Islet of Langerhans (tissue), 1 donor: ENCODE measurements around the gene TJP1.
"Not testable (repeated sequence)": the region's sequence is repeated elsewhere in the genome, so short reads cannot be mapped to it uniquely, and the experiment has no call there.

Experiments
- FAIRE-seq: peaks from one replicate; lab custom pipeline; 2011; peaks lifted over from hg19 to GRCh38; lab: Jason Lieb, UNC

Gene TJP1

DNA sequence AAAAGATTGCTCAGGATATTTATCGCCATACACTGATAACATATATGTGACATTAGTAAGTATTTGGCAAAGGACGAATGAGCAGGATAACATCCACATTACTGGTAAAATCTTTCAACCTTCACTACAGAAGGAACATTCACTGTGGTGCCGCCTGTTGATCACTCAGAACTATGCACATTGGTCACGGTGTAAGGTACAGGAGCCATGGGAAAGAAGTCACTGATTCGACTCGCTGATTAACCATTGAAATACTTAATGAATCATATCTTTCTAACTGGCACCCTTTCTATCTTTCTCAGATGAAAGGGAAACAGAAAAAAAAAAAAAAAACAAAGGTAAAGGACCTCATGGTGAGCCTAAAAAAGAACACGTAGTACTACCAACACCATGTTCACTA, 68.8 kb downstream of the TJP1 start:
- no peak for FAIRE-seq

DNA sequence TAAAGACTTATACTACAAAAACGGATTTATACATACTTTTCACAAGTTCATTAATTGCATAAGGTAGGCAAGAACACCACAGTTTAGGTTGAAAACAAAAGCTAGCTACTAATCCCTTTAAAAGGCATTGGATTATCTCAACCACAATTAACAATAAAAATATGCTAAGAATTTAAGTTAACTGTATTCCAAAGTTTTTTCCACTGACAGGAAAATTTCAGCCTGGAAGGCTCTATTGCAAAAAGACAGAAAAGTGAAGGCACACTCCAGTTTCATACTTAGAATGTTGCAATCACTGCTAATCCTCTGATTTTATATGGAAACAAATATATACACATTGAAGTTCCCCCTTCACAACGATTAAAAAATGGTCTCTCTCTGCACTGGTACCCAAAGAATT, 71.5 kb downstream of the TJP1 start:
- FAIRE-seq = no peak

GRCh38 chr15:29749365-29750086, 72.7 kb downstream of the TJP1 start:
- FAIRE-seq = no peak

- FAIRE-seq = peak; percentile 90
Observed at GRCh38 chr15:29747837-29748417, 74.3 kb downstream of the TJP1 start.

DNA sequence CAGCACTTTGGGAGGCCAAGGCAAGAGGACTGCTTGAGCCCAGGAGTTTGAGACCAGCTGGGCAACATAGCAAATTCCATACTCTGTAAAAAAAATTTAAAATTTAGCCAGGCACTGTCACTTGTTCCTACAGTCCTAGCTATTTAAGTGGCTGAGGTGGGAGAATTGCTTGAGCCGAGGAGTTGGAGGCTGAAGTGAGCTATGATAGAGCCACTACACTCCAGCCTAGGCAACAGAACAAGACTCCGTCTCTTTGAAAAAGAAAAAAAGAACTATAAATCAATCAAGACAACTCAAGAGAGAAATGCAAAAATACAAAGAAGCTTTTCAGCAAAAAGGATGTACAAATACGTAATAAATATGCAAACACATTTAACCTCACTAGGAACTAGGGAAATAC, 78.8 kb downstream of the TJP1 start:
- no peak for FAIRE-seq

DNA sequence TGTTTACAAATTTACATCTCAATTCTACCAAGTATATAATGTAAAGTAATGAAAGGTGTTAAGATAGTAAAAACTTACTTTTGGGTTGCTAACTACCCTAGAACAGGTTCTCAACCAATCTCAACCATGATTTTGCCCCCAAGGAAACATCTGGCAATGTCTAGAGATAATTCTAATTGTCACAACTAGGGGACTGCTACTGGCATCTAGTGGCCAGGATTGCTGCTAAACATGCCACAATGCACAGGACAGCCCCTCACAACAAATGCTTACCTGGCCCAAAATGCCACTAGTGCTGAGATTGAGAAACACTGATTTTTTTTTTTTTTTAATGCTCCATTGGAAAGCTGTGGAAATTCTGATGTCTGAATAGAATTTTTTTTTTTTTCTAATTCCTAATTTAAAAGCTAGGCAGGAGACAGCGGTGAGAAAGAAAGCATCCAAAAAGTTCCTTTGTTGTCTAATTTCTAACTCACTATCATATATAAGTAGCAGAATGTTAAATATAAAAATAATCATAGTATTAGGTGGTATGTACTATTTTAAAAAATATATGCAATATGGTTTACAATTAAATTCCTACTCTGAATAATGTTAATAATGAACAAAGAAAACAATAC, 81.5 kb downstream of the TJP1 start:
- FAIRE-seq = no peak

DNA sequence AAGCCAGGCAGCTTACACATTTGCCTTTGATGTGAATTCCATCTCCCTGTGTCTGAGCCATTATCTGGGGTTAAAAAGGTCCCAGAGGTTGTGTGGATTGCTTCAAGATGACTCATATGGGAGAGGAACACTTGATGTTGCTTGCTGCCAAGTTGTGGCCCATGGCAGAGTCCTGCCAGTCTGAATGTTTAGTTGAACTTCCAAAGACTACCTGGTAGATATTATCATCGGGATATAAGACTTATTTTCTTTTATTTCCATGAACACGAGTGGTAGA, 85.6 kb downstream of the TJP1 start:
- no peak for FAIRE-seq

GRCh38 chr15:29736012-29736743, 86.1 kb downstream of the TJP1 start:
- no peak for FAIRE-seq

GRCh38 chr15:29734917-29735572, 87.2 kb downstream of the TJP1 start:
- FAIRE-seq = peak; percentile 91

DNA sequence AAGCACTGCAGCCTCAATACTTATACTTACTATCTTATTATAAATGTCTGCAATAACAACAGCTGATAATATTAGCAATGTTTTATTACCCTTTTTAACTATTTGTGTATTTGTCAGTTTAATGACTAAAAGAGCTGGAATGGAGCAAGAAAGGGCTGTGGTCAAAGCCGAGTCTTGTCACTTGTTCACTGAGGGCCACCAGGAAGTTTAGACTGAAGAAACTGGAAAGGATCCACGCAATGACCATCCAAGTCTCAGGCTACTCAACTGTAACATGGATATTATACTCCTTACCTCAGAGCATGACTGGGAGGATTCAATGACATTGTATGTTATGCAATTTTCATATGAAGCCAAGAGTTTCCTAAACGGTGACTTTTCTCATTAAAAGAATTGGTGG, 90.4 kb downstream of the TJP1 start:
- no peak for FAIRE-seq

- not testable (repeated sequence) for FAIRE-seq
Observed at GRCh38 chr15:29730471-29730870, 91.8 kb downstream of the TJP1 start.

- no peak for FAIRE-seq
Observed at GRCh38 chr15:29728418-29728817, 93.8 kb downstream of the TJP1 start.

DNA sequence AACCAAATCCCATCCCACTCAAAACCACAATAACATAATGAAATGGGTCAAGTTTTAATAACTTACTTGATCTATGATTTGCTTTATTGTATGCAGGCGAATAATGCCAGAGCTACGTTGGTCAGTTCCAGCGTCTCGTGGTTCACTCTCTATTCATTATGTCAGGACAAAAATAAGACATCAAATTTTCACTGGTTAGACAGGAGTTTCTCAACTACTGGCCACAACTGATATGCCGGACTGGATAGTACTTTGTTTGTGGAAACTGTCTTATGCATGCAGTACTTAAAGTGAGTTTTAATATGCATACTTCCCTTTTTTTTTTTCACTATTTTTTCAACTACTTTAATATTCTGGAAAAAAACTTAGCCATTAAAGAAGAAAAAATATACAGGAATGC, 94.4 kb downstream of the TJP1 start:
- no peak for FAIRE-seq

GRCh38 chr15:29726553-29726952, 95.7 kb downstream of the TJP1 start:
- no peak for FAIRE-seq

GRCh38 chr15:29724026-29724425, 98.2 kb downstream of the TJP1 start:
- FAIRE-seq = no peak

DNA sequence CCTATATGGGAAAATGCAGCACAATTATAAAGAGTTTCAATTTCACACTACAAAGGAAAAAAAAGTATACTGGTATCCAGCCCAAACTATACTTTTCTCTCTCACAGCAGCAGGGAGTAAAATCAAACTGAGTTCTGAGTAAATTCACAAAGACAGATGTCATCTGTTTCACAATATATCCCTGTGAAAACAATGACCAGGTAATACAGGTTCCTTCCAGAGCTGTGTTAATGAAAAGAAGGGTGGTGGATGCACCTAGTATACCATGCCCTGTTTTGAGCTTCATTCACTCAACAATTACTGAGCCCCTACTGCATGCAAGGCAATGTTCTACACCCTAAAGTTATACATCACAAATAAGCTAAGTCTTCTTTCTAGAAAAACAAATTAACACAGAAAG, 108.5 kb downstream of the TJP1 start:
- FAIRE-seq = no peak

DNA sequence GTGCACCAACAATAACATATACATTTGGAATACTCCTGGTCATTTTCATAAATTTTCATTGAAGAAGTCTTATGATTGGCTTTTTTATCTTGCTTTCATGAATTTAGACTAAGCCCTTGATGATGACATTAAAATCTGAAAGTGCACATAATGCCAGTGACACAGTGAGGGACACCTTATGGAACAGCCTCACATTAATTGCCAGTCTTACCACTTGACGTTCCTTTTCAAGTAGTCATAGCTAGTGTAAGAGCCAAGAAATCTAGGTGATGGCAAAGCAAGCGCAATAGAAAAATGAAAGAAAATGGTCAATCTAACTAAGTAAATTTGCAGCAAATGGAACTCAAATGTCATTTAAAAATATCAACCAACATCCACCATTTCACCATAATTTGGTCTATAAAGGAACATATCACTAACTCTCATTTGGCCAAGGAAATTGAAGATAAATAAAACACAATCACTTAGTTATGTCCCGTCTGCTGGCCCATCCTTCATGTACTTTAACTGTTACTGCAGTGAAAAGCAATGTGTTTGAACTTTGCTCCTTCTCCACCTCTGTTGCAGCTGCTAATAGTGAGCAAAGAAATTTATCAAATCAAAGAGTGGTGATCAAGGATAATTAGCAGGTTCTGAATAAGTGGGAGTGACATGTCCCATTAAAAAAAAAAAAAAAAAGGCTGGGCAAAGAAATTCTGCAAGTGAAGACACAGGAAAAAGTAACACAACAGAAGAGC, 110.0 kb downstream of the TJP1 start:
- FAIRE-seq = no peak

- FAIRE-seq = no peak
Observed at GRCh38 chr15:29711531-29711930, 110.7 kb downstream of the TJP1 start.

- no peak for FAIRE-seq
Observed at GRCh38 chr15:29708519-29708918, 113.7 kb downstream of the TJP1 start.

- FAIRE-seq = no peak
Observed at GRCh38 chr15:29704950-29705597, 117.2 kb downstream of the TJP1 start.

GRCh38 chr15:29701151-29701550, 121.1 kb downstream of the TJP1 start:
- FAIRE-seq = no peak

DNA sequence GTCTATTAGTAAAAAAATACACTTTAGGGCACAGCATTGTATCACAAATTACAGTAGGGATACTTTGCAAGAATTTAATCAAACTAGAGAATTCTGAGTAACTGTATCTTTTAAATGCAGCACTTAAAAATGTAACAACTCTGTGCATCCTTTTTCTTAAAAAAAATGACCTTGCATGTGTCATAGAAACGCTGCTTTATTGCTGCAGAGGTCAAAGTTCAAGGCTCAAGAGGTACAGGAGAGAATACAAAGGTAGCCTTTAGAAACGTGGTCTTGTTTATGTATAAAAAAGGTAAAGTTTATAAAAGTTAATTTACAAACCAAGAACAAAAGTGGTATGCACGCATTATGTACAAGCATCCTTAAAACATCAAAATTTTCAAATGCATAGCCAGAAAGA, 122.0 kb downstream of the TJP1 start:
- no peak for FAIRE-seq
